Gastrocnemius medialis (tissue), 4 donors: ENCODE measurements around the gene PAX2. TPM values are rescaled to one million over a fixed set of nuclear protein-coding genes. Genes with fewer than 3 reads are reported as not detected.

ENCODE experiments used
- ATAC-seq, 2 donors: fragments of 150-250 bp; one replicate each; pipeline ENCODE4 v1.9.1; 2016
- DNase-seq, 2 donors: peaks; one replicate each; pipeline ENCODE4 v3.0.0-alpha.2; 2019
- H3K27ac ChIP-seq, 4 donors: fragments of 200-600 bp; sonication (generic); 1 replicate in 1 of 4; 2 replicates in 3 of 4; pipeline ENCODE4 v1.5.1; 2016 to 2018; ENCODE audit warnings: mild to moderate bottlenecking in 2 of 4, moderate library complexity in 1 of 4
- H3K27me3 ChIP-seq, 3 donors: fragments of 200-600 bp; sonication (generic) in 2 of 3; 1 replicate in 1 of 3; 2 replicates in 2 of 3; pipeline versions ENCODE4 v1.5.1 to v1.6.0; 2016 to 2019; ENCODE audit warnings: mild to moderate bottlenecking in 1 of 3, moderate library complexity in 1 of 3
- H3K36me3 ChIP-seq, 2 donors: fragments of 200-600 bp; sonication (generic) in 1 of 2; one replicate each; pipeline ENCODE4 v1.5.1; 2017 to 2018
- H3K4me1 ChIP-seq, 2 donors: fragments of 200-600 bp; sonication (generic) in 1 of 2; one replicate each; pipeline ENCODE4 v1.5.1; 2016 to 2017; ENCODE audit warnings: mild to moderate bottlenecking in 2 of 2
- H3K4me3 ChIP-seq, 4 donors: fragments of 200-600 bp; sonication (generic) in 3 of 4; 1 replicate in 1 of 4; 2 replicates in 3 of 4; pipeline ENCODE4 v1.5.1; 2016 to 2019; ENCODE audit warnings: mild to moderate bottlenecking in 2 of 4
- H3K9me3 ChIP-seq, 3 donors: fragments of 200-600 bp; sonication (generic) in 2 of 3; 1 replicate in 1 of 3; 2 replicates in 2 of 3; pipeline ENCODE4 v1.5.1; 2016 to 2019
- POLR2A ChIP-seq, 2 donors: fragments of 450-650 bp; IDR thresholded peaks; one replicate each; pipeline ENCODE4 v1.6.1; 2017; ENCODE audit warnings: antibody characterized with exemption in 2 of 2, mild to moderate bottlenecking in 2 of 2, moderate library complexity in 2 of 2
- in situ Hi-C, 4 donors: fragments of 200-750 bp; cut with MboI; loops; one replicate each; pipeline versions ENCODE4 v1.15.0 to v1.8.0; 2017; ENCODE audit warnings: low sequenced_read_pairs in 4 of 4
- intact Hi-C: fragments of 100-400 bp; cut with DNase I; formaldehyde crosslinking; loops from one replicate; pipeline ENCODE4 v1.15.1; 2023; ENCODE audit warnings: low total_unique reads
- total RNA-seq, 4 donors: library from RNA; depleted of rRNA; stranded (reverse); fragments of >200 nt; gene quantifications; one replicate each; pipeline versions ENCODE4 v1.1.0 to v1.2.3, GENCODE V29; 2016
- TF ChIP-seq, protein P1 (sequence below), 5 experiments: fragments of 450-650 bp in 3 of 5; fragments of 200-600 bp in 2 of 5; sonication (generic) in 2 of 5; IDR thresholded peaks in 4 of 5; conservative IDR thresholded peaks in 1 of 5; 1 replicate in 4 of 5; 2 replicates in 1 of 5; pipeline ENCODE4 v1.5.1; 2016 to 2019; ENCODE audit warnings: antibody characterized with exemption in 5 of 5, mild to moderate bottlenecking in 3 of 5, moderate library complexity in 3 of 5

Gene PAX2
- total RNA-seq, 4 donors from 2014 or later: not detected

DNA sequence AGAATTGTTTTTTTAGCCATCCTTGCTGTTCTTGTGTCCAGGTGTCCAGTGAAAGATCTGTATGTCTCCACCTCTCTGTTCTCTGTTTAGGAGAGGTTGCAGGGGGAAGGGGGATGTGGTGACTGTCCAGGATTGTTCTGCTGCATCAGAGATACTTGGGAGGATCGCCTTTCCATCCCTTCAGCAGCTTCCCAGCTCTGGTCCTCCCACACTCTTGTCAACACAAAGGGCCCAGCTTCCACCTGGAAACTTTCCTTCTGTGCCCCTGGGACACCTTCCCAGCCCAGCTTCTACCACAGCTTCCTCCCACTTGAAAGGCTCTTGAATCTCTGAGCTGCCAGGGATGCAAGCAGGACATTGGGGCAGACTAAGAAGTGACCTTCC lies 85.3 kb downstream of the PAX2 start:
- no peaks in the 10 kb centered on the region for H3K9me3 ChIP-seq
- intact Hi-C loops: no loop called here
- peaks cover 60 to 75% (median 66%) of the 10 kb centered on the region in 3 donors for H3K27me3 ChIP-seq

DNA sequence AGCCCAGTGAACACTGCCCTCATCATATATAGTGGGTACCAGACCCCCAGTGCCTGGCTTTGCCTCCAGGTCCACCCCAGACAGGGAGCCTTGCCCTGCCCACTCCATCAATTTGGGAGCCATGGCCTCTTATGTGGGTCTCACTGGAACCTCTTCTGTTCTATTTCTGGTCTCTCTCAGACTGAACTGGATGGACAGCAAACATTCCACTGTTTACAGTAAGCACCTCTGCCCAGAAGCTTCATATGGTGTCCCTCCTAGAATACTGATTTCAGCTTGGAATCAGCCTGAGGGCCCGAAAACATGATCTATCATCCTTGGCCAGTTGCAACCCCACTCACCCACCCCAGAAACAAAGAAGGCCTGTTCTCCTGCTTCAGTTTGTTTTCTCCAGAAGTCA lies 86.4 kb downstream of the PAX2 start:
- ATAC-seq (no peak), DNase-seq (no peak)
- intact Hi-C loops: no loop called here
- Histone ChIP-seq H3K4me3 (no peak overlapping the region), H3K36me3 (no peaks in the 10 kb centered on the region), H3K4me1 (peaks cover 3 to 22% of the 10 kb centered on the region in 2 donors), H3K27me3 (peaks cover 49 to 75% (median 62%) of the 10 kb centered on the region in 3 donors), H3K27ac (no peak overlapping the region), H3K9me3 (no peaks in the 10 kb centered on the region)
- in situ Hi-C loops: no loop called here
- TF ChIP-seq, protein P1, sequence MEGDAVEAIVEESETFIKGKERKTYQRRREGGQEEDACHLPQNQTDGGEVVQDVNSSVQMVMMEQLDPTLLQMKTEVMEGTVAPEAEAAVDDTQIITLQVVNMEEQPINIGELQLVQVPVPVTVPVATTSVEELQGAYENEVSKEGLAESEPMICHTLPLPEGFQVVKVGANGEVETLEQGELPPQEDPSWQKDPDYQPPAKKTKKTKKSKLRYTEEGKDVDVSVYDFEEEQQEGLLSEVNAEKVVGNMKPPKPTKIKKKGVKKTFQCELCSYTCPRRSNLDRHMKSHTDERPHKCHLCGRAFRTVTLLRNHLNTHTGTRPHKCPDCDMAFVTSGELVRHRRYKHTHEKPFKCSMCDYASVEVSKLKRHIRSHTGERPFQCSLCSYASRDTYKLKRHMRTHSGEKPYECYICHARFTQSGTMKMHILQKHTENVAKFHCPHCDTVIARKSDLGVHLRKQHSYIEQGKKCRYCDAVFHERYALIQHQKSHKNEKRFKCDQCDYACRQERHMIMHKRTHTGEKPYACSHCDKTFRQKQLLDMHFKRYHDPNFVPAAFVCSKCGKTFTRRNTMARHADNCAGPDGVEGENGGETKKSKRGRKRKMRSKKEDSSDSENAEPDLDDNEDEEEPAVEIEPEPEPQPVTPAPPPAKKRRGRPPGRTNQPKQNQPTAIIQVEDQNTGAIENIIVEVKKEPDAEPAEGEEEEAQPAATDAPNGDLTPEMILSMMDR (IDR thresholded peaks at IDR 0.05 in 4 of 5, conservative IDR thresholded peaks at IDR 0.05 in 1 of 5): no peak
- no peak for TF ChIP-seq POLR2A (IDR thresholded peaks at IDR 0.05)

More for the DNA sequence above, 85.3 kb downstream of the PAX2 start:
- Histone ChIP-seq H3K4me1 (peaks cover 3 to 22% of the 10 kb centered on the region in 2 donors), H3K4me3 (no peak overlapping the region), H3K27ac (no peak overlapping the region), H3K36me3 (no peaks in the 10 kb centered on the region)
- in situ Hi-C loops: no loop called here
- DNase-seq: no peak
- ATAC-seq: no peak
- no peak for TF ChIP-seq POLR2A (IDR thresholded peaks at IDR 0.05)
- TF ChIP-seq, protein P1 (IDR thresholded peaks at IDR 0.05 in 4 of 5, conservative IDR thresholded peaks at IDR 0.05 in 1 of 5): no peak

DNA sequence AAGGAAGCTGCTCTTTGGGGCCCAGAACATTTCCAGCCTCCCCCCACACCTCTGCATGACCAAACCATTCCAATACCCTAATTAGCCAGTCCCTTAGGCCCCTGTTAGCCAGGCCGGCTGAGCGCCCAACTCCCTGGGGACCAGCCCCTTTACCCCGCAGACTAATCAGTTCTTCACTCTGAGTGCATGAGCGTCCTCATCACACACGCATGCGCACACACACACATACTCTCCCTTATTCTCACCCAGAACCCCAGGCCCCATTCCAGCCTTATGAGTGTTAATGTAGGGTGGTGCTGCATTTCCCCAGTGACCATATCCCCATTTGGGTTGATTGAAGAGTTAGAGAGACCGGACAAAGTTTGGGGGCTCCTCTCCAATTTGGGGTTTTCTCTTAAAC lies 90.4 kb downstream of the PAX2 start:
- H3K27ac ChIP-seq: no peak overlapping the region
- DNase-seq (no peak), ATAC-seq (no peak)
- H3K4me1 ChIP-seq: no peaks in the 10 kb centered on the region
- intact Hi-C loops: no loop called here
- no peak overlapping the region for H3K4me3 ChIP-seq
- in situ Hi-C loops: no loop called here
- peaks cover 21 to 51% (median 42%) of the 10 kb centered on the region in 3 donors for H3K27me3 ChIP-seq
- no peaks in the 10 kb centered on the region for H3K36me3 ChIP-seq
- TF ChIP-seq POLR2A (IDR thresholded peaks at IDR 0.05): no peak
- TF ChIP-seq, protein P1 (IDR thresholded peaks at IDR 0.05 in 4 of 5, conservative IDR thresholded peaks at IDR 0.05 in 1 of 5): no peak
- H3K9me3 ChIP-seq: no peaks in the 10 kb centered on the region

DNA sequence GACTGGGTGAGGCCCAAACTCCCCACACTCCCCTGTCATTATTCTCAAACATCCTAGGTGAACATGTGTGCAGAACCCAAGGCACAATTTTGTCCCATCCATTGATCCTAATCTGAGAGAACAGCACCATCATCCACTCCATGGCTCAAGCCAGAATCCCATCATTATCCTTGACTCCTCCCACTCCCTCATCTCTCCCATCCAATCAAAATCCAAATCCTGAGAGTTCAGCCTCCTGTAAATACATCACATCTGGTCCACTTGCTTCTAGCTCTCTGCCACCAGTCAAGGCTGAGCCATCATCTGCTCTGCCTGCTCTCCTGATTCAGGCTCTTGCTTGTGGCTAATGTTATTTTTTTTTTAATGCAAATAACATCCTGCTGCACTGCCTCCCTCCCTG lies 91.5 kb downstream of the PAX2 start:
- ATAC-seq: no peak
- H3K4me3 ChIP-seq: no peak overlapping the region
- in situ Hi-C loops: no loop called here
- intact Hi-C loops: no loop called here
- peaks cover 17 to 42% (median 32%) of the 10 kb centered on the region in 3 donors for H3K27me3 ChIP-seq
- DNase-seq: no peak
- no peak overlapping the region for H3K27ac ChIP-seq
- no peaks in the 10 kb centered on the region for H3K4me1 ChIP-seq
- TF ChIP-seq, protein P1 (IDR thresholded peaks at IDR 0.05 in 4 of 5, conservative IDR thresholded peaks at IDR 0.05 in 1 of 5): no peak
- no peak for TF ChIP-seq POLR2A (IDR thresholded peaks at IDR 0.05)
- no peaks in the 10 kb centered on the region for H3K9me3 ChIP-seq
- H3K36me3 ChIP-seq: no peaks in the 10 kb centered on the region

DNA sequence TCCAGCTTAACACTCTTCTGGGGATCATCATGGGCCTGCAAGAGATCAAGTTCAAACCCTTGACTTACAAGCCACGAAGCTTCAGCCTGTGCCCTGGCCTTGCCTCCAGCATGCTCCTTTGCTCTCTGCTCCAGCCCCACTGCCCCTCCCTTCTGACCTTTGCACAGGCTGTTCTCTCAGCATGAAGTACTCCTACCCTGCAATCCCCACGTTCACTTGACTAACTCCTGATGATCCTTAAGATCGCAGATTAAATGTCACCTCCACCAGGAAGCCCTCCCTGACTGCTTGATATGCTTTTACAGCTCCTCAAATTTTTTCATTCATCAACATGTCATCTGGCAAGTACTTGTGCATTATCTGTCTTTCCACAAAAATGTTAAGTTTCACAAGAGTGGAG lies 91.9 kb downstream of the PAX2 start:
- Histone ChIP-seq H3K36me3 (no peaks in the 10 kb centered on the region), H3K4me1 (no peaks in the 10 kb centered on the region), H3K4me3 (no peak overlapping the region), H3K9me3 (no peaks in the 10 kb centered on the region), H3K27ac (no peak overlapping the region), H3K27me3 (peaks cover 18 to 42% (median 31%) of the 10 kb centered on the region in 3 donors)
- DNase-seq (no peak), ATAC-seq (no peak)
- no peak for TF ChIP-seq POLR2A (IDR thresholded peaks at IDR 0.05)
- TF ChIP-seq, protein P1 (IDR thresholded peaks at IDR 0.05 in 4 of 5, conservative IDR thresholded peaks at IDR 0.05 in 1 of 5): no peak
- in situ Hi-C loops: no loop called here
- intact Hi-C loops: no loop called here
